Sigmoid colon (tissue), 7 donors: ENCODE measurements around the gene SPRED2. TPM values are rescaled to one million over a fixed set of nuclear protein-coding genes. Genes with fewer than 3 reads are reported as not detected.

Source experiments
- DNase-seq: peaks from one replicate; pipeline ENCODE4 v3.0.0-alpha.2; 2019
- H3K27ac ChIP-seq, 4 donors: fragments of 200-600 bp; sonication (generic); one replicate each; pipeline ENCODE4 v1.5.1; 2016 to 2019; ENCODE audit warnings: mild to moderate bottlenecking in 1 of 4
- H3K27me3 ChIP-seq, 3 donors: fragments of 200-600 bp; sonication (generic); one replicate each; pipeline ENCODE4 v1.5.1; 2019; ENCODE audit warnings: mild to moderate bottlenecking in 1 of 3
- H3K36me3 ChIP-seq, 4 donors: fragments of 200-600 bp; sonication (generic); one replicate each; pipeline ENCODE4 v1.5.1; 2016 to 2019
- H3K4me1 ChIP-seq, 4 donors: fragments of 200-600 bp; sonication (generic); one replicate each; pipeline ENCODE4 v1.5.1; 2017 to 2019
- H3K4me3 ChIP-seq, 4 donors: fragments of 200-600 bp; sonication (generic); one replicate each; pipeline ENCODE4 v1.5.1; 2017 to 2019; ENCODE audit warnings: mild to moderate bottlenecking in 2 of 4, moderate library complexity in 1 of 4
- H3K9me3 ChIP-seq, 4 donors: fragments of 200-600 bp in 3 of 4; sonication (generic) in 3 of 4; one replicate each; pipeline versions ENCODE4 v1.5.1 to v1.6.1; 2013 to 2019
- EP300 ChIP-seq, 4 donors: sonication (generic); formaldehyde crosslinking; IDR thresholded peaks; one replicate each; pipeline ENCODE4 v1.6.1; 2017; ENCODE audit warnings: antibody characterized with exemption in 4 of 4
- POLR2A ChIP-seq, 2 donors: fragments of 450-650 bp; IDR thresholded peaks; one replicate each; pipeline ENCODE4 v1.6.1; 2016; ENCODE audit warnings: antibody characterized with exemption in 2 of 2, mild to moderate bottlenecking in 2 of 2, moderate library complexity in 2 of 2
- POLR2AphosphoS5 ChIP-seq, 4 donors: sonication (generic); formaldehyde crosslinking; IDR thresholded peaks; one replicate each; pipeline ENCODE4 v1.6.1; 2017; ENCODE audit warnings: antibody characterized with exemption in 4 of 4
- WGBS, 2 donors: extraction: QIAGEN DNeasy Blood & Tissue Kit; methylation state at CpG; one replicate each; pipeline ENCODE4 v1.1.7; 2013; 5-methylcytosine and 5-hydroxymethylcytosine counted together
- intact Hi-C: fragments of 100-400 bp; cut with DNase I; formaldehyde crosslinking; loops from one replicate; pipeline ENCODE4 v1.15.1; 2023
- polyA plus RNA-seq, 3 donors: library from polyadenylated mRNA; stranded (reverse); fragments of 200-250 nt; gene quantifications; one replicate each; pipeline ENCODE4 v1.2.3, GENCODE V29; 2013
- total RNA-seq, 4 donors: library from RNA; depleted of rRNA; stranded (reverse); fragments of >200 nt; gene quantifications; one replicate each; pipeline ENCODE4 v1.1.0, GENCODE V29; 2016
- TF ChIP-seq, protein P1 (sequence below), 4 experiments: fragments of 450-650 bp in 3 of 4; fragments of 200-600 bp in 1 of 4; IDR thresholded peaks; one replicate each; pipeline ENCODE4 v1.5.1; 2016 to 2019; ENCODE audit warnings: antibody characterized with exemption in 4 of 4, mild to moderate bottlenecking in 3 of 4, moderate library complexity in 2 of 4
- donor health status: healthy with polysubstance abuse.
- donor health status: Bipolar disorder and iron deficiency.
- donor health status: healthy.

SPRED2 gene
- total and polyA plus RNA-seq, 7 donors, result 6.1 to 31.2 (median 13.0) TPM

DNA sequence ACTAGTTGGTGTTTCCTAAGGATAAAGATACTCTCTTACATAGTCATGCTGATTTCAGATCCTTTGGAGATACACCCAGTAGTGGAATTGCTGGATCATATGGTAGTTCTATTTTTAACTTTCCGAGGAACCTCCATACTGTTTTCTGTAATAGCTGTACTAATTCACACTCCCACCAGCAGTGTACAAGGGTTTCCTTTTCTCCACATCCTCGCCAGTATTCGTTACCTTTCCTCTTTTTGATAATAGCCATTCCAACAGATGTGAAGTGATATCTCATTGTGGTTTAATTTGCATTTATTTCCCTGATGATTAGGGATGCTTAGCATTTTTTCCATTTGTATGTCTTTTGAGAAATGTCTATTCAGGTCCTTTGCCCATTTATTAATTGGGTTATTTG, 170.7 kb downstream of the SPRED2 start:
- no peak for DNase-seq
- H3K27me3 ChIP-seq, result no peaks in the 10 kb centered on the region
- intact Hi-C loops, result no loop called here
- H3K27ac ChIP-seq, result no peak overlapping the region
- WGBS, 2 donors, result 88 to 93% methylated on average over 3 of the region's 3 CpGs
- TF ChIP-seq EP300 (IDR thresholded peaks at IDR 0.05) (no peak), POLR2A (IDR thresholded peaks at IDR 0.05) (no peak), POLR2AphosphoS5 (IDR thresholded peaks at IDR 0.05) (no peak)
- TF ChIP-seq, protein P1, sequence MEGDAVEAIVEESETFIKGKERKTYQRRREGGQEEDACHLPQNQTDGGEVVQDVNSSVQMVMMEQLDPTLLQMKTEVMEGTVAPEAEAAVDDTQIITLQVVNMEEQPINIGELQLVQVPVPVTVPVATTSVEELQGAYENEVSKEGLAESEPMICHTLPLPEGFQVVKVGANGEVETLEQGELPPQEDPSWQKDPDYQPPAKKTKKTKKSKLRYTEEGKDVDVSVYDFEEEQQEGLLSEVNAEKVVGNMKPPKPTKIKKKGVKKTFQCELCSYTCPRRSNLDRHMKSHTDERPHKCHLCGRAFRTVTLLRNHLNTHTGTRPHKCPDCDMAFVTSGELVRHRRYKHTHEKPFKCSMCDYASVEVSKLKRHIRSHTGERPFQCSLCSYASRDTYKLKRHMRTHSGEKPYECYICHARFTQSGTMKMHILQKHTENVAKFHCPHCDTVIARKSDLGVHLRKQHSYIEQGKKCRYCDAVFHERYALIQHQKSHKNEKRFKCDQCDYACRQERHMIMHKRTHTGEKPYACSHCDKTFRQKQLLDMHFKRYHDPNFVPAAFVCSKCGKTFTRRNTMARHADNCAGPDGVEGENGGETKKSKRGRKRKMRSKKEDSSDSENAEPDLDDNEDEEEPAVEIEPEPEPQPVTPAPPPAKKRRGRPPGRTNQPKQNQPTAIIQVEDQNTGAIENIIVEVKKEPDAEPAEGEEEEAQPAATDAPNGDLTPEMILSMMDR (IDR thresholded peaks at IDR 0.05), result no peak
- H3K4me1 ChIP-seq, result no peaks in the 10 kb centered on the region
- H3K36me3 ChIP-seq, result peaks cover 0 to 25% (median 7%) of the 10 kb centered on the region in 4 donors
- H3K9me3 ChIP-seq, result no peaks in the 10 kb centered on the region
- H3K4me3 ChIP-seq, result no peak overlapping the region

Other genes with a start within 250 kb of the SPRED2 start
- gene ACTR2, start 204.8 kb downstream of the SPRED2 start, total RNA-seq, result 10 to 100 TPM; 70.9 to 98.1 (median 88.1) TPM
- gene ACTR2, start 204.8 kb downstream of the SPRED2 start, polyA plus RNA-seq, result 100 to 1,000 TPM; 126 to 171 (median 142) TPM